ENCODE results near the gene WDR90. TPM values are rescaled to one million over a fixed set of nuclear protein-coding genes. Genes with fewer than 3 reads are reported as not detected.

The WDR90 gene
- total and polyA plus RNA-seq, 2 of the 13 experiments (the other 11 are each of a cell fraction or from before 2014, with no cell fraction given) = 14.9 to 28.9 TPM

DNA sequence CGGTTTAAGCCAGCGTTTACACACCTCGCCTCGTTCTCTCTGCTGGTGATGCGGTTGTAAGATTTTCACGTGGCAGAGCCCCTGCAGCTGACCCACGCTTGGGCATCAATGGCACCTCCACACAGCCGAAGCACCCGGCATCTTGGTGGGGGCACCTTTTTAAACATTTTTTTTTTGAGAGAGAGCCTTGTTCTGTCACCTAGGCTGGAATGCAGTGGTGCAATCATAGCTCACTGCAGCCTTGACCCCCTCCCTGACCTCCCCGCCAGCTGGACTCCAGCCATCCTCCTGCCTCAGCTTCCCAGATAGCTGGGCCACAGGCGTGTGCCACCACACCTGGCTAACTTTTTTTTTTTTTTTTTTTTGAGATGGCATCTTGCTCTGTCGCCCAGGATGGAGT lies 4.9 kb downstream of the WDR90 start (continued):
- TF ChIP-seq, protein P1, sequence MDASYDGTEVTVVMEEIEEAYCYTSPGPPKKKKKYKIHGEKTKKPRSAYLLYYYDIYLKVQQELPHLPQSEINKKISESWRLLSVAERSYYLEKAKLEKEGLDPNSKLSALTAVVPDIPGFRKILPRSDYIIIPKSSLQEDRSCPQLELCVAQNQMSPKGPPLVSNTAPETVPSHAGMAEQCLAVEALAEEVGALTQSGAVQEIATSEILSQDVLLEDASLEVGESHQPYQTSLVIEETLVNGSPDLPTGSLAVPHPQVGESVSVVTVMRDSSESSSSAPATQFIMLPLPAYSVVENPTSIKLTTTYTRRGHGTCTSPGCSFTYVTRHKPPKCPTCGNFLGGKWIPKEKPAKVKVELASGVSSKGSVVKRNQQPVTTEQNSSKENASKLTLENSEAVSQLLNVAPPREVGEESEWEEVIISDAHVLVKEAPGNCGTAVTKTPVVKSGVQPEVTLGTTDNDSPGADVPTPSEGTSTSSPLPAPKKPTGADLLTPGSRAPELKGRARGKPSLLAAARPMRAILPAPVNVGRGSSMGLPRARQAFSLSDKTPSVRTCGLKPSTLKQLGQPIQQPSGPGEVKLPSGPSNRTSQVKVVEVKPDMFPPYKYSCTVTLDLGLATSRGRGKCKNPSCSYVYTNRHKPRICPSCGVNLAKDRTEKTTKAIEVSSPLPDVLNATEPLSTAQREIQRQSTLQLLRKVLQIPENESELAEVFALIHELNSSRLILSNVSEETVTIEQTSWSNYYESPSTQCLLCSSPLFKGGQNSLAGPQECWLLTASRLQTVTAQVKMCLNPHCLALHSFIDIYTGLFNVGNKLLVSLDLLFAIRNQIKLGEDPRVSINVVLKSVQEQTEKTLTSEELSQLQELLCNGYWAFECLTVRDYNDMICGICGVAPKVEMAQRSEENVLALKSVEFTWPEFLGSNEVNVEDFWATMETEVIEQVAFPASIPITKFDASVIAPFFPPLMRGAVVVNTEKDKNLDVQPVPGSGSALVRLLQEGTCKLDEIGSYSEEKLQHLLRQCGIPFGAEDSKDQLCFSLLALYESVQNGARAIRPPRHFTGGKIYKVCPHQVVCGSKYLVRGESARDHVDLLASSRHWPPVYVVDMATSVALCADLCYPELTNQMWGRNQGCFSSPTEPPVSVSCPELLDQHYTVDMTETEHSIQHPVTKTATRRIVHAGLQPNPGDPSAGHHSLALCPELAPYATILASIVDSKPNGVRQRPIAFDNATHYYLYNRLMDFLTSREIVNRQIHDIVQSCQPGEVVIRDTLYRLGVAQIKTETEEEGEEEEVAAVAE (CRISPR knock-in tag; IDR thresholded peaks at IDR 0.05; ENCODE audit: borderline replicate concordance) = no peak
- TF ChIP-seq, protein P2, sequence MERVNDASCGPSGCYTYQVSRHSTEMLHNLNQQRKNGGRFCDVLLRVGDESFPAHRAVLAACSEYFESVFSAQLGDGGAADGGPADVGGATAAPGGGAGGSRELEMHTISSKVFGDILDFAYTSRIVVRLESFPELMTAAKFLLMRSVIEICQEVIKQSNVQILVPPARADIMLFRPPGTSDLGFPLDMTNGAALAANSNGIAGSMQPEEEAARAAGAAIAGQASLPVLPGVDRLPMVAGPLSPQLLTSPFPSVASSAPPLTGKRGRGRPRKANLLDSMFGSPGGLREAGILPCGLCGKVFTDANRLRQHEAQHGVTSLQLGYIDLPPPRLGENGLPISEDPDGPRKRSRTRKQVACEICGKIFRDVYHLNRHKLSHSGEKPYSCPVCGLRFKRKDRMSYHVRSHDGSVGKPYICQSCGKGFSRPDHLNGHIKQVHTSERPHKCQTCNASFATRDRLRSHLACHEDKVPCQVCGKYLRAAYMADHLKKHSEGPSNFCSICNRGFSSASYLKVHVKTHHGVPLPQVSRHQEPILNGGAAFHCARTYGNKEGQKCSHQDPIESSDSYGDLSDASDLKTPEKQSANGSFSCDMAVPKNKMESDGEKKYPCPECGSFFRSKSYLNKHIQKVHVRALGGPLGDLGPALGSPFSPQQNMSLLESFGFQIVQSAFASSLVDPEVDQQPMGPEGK (CRISPR knock-in tag; IDR thresholded peaks at IDR 0.05) = peak; percentile 80
- TF ChIP-seq, protein P3, sequence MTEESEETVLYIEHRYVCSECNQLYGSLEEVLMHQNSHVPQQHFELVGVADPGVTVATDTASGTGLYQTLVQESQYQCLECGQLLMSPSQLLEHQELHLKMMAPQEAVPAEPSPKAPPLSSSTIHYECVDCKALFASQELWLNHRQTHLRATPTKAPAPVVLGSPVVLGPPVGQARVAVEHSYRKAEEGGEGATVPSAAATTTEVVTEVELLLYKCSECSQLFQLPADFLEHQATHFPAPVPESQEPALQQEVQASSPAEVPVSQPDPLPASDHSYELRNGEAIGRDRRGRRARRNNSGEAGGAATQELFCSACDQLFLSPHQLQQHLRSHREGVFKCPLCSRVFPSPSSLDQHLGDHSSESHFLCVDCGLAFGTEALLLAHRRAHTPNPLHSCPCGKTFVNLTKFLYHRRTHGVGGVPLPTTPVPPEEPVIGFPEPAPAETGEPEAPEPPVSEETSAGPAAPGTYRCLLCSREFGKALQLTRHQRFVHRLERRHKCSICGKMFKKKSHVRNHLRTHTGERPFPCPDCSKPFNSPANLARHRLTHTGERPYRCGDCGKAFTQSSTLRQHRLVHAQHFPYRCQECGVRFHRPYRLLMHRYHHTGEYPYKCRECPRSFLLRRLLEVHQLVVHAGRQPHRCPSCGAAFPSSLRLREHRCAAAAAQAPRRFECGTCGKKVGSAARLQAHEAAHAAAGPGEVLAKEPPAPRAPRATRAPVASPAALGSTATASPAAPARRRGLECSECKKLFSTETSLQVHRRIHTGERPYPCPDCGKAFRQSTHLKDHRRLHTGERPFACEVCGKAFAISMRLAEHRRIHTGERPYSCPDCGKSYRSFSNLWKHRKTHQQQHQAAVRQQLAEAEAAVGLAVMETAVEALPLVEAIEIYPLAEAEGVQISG (CRISPR knock-in tag; IDR thresholded peaks at IDR 0.05) = peak; percentile 83
- TF ChIP-seq, protein P4, sequence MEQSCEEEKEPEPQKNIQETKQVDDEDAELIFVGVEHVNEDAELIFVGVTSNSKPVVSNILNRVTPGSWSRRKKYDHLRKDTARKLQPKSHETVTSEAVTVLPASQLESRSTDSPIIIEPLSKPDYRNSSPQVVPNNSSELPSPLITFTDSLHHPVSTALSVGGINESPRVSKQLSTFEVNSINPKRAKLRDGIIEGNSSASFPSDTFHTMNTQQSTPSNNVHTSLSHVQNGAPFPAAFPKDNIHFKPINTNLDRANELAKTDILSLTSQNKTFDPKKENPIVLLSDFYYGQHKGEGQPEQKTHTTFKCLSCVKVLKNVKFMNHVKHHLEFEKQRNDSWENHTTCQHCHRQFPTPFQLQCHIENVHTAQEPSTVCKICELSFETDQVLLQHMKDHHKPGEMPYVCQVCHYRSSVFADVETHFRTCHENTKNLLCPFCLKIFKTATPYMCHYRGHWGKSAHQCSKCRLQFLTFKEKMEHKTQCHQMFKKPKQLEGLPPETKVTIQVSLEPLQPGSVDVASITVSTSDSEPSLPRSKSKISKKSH (CRISPR knock-in tag; IDR thresholded peaks at IDR 0.05; ENCODE audit: borderline replicate concordance) = no peak
- TF ChIP-seq MAFF (IDR thresholded peaks at IDR 0.05; ENCODE audit: low read depth, low read length) = no peak
- no peak for TF ChIP-seq CENPX (CRISPR knock-in tag; IDR thresholded peaks at IDR 0.05)
- TF ChIP-seq ASH2L (IDR thresholded peaks at IDR 0.05; ENCODE audit: insufficient read length, low read depth, low read length) = peak; percentile 25
- TF ChIP-seq ZFP41 (CRISPR knock-in tag; IDR thresholded peaks at IDR 0.05; ENCODE audit: borderline replicate concordance) = no peak
- TF ChIP-seq, protein P5, sequence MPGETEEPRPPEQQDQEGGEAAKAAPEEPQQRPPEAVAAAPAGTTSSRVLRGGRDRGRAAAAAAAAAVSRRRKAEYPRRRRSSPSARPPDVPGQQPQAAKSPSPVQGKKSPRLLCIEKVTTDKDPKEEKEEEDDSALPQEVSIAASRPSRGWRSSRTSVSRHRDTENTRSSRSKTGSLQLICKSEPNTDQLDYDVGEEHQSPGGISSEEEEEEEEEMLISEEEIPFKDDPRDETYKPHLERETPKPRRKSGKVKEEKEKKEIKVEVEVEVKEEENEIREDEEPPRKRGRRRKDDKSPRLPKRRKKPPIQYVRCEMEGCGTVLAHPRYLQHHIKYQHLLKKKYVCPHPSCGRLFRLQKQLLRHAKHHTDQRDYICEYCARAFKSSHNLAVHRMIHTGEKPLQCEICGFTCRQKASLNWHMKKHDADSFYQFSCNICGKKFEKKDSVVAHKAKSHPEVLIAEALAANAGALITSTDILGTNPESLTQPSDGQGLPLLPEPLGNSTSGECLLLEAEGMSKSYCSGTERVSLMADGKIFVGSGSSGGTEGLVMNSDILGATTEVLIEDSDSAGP (CRISPR knock-in tag; IDR thresholded peaks at IDR 0.05; ENCODE audit: borderline replicate concordance) = no peak
- peak; percentile 44; the same call in 1 of the 2 replicates for TF ChIP-seq GATAD2A (CRISPR knock-in tag; IDR thresholded peaks at IDR 0.05)
- 0 out of 2 replicates have a peak, but pooled peaks have one; percentile 73 for TF ChIP-seq HNRNPL (IDR thresholded peaks at IDR 0.05; ENCODE audit: low read depth, low read length)
